Smooth muscle cell (in vitro differentiated cells): ENCODE measurements around the gene ZSCAN5B. TPM values are rescaled to one million over a fixed set of nuclear protein-coding genes. Genes with fewer than 3 reads are reported as not detected.
"Not testable (repeated sequence)": the region's sequence is repeated elsewhere in the genome, so short reads cannot be mapped to it uniquely, and the experiment has no call there.

Source experiments
- DNase-seq: peaks from one replicate; lab custom pipeline; 2025; ENCODE audit not compliant: unreplicated experiment; lab: John Stamatoyannopoulos, UW
- H2AFZ ChIP-seq: fragments of 200-600 bp; sonication (generic); 2 replicates; pipeline ENCODE4 v1.6.0; 2016; ENCODE audit warnings: antibody characterized with exemption, low read depth, mild to moderate bottlenecking
- H3F3A ChIP-seq: fragments of 200-600 bp; sonication (generic); 2 replicates; pipeline ENCODE4 v1.6.0; 2017; ENCODE audit warnings: antibody characterized with exemption, low read depth
- H3K27ac ChIP-seq: fragments of 200-600 bp; sonication (generic); 2 replicates; pipeline ENCODE4 v1.5.1; 2016; ENCODE audit warnings: low read depth, mild to moderate bottlenecking
- H3K27me3 ChIP-seq: fragments of 200-600 bp; sonication (generic); 2 replicates; pipeline ENCODE4 v1.6.1; 2016; ENCODE audit warnings: low read depth, mild to moderate bottlenecking
- H3K36me3 ChIP-seq: fragments of 200-600 bp; sonication (generic); 2 replicates; pipeline ENCODE4 v1.5.1; 2016; ENCODE audit warnings: low read depth
- H3K4me1 ChIP-seq: fragments of 200-600 bp; sonication (generic); 2 replicates; pipeline ENCODE4 v1.5.1; 2016; ENCODE audit warnings: low read depth
- H3K4me2 ChIP-seq: fragments of 200-600 bp; sonication (generic); 2 replicates; pipeline ENCODE4 v1.6.0; 2016; ENCODE audit warnings: mild to moderate bottlenecking
- H3K4me3 ChIP-seq: fragments of 200-600 bp; sonication (generic); 2 replicates; pipeline ENCODE4 v1.5.1; 2016; ENCODE audit warnings: mild to moderate bottlenecking
- H3K79me2 ChIP-seq: fragments of 200-600 bp; sonication (generic); 2 replicates; pipeline ENCODE4 v1.6.0; 2016; ENCODE audit warnings: low read depth, mild to moderate bottlenecking
- H3K9ac ChIP-seq: fragments of 200-600 bp; sonication (generic); 2 replicates; pipeline ENCODE4 v1.6.0; 2016; ENCODE audit warnings: low read depth
- H3K9me3 ChIP-seq: fragments of 200-600 bp; sonication (generic); replicated peaks from 2 replicates; pipeline ENCODE4 v1.5.1; 2016; ENCODE audit warnings: low read depth
- H4K20me1 ChIP-seq: fragments of 200-600 bp; sonication (generic); 2 replicates; pipeline ENCODE4 v1.6.0; 2016; ENCODE audit warnings: low read depth
- WGBS: methylation state at CpG from one replicate; pipeline ENCODE4 v1.1.7; 2016; ENCODE audit warnings: low lambda C conversion rate; 5-methylcytosine and 5-hydroxymethylcytosine counted together
- polyA plus RNA-seq: library from polyadenylated mRNA; unstranded; fragments of >200 nt; fragmentation: Nextera tagmentation; extraction: Ambion mirVana; gene quantifications from 2 replicates; pipeline ENCODE4 v1.2.1, GENCODE V29; 2016
- total RNA-seq: library from RNA; depleted of rRNA; stranded (reverse); fragments of >200 nt; gene quantifications from 2 replicates; pipeline ENCODE4 v1.2.3, GENCODE V29; 2014
- TF ChIP-seq, protein P1 (sequence below): fragments of 200-600 bp; sonication (generic); IDR thresholded peaks from 2 replicates; pipeline ENCODE4 v1.5.1; 2017; ENCODE audit warnings: borderline replicate concordance, mild to moderate bottlenecking, antibody characterized with exemption; ENCODE audit not compliant: insufficient read depth, poor library complexity, severe bottlenecking

Gene ZSCAN5B
- total and polyA plus RNA-seq, 2 experiments from 2014 or later = 0.19 TPM; not detected in 1

DNA sequence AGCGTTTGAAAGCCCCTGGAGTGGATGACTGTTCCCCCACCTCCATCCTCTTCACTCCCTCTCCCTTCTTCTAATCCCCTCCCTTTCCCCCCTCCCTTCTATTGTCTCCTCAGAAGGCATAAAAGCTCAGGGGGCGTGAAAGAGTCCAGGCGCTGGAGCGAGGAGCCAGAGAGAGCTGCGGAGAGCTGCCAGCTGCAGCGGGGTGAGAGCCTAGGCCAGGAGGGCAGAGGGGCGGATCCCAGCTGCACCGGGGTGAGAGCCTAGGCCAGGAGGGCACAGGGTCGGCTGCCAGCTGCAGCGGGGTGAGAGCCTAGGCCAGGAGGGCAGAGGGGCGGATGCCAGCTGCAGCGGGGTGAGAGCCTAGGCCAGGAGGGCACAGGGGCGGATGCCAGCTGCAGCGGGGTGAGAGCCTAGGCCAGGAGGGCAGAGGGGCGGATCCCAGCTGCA lies 21.7 kb downstream of the ZSCAN5B start, which contains the start of gene GALP:
GALP (plus strand) TSS at position 148 of the 447 bp plus-strand sequence. CDS start 1,101 bp downstream, outside the sequence.
- H3F3A ChIP-seq, H2AFZ ChIP-seq, H3K36me3 ChIP-seq, H3K9ac ChIP-seq, H3K79me2 ChIP-seq, H3K27ac ChIP-seq, H3K4me3 ChIP-seq, H3K4me1 ChIP-seq, H4K20me1 ChIP-seq, DNase-seq, H3K27me3 ChIP-seq, H3K4me2 ChIP-seq, H3K9me3 ChIP-seq: not testable (repeated sequence)
- WGBS = 62% methylated on average over 11 of the region's 15 CpGs

DNA sequence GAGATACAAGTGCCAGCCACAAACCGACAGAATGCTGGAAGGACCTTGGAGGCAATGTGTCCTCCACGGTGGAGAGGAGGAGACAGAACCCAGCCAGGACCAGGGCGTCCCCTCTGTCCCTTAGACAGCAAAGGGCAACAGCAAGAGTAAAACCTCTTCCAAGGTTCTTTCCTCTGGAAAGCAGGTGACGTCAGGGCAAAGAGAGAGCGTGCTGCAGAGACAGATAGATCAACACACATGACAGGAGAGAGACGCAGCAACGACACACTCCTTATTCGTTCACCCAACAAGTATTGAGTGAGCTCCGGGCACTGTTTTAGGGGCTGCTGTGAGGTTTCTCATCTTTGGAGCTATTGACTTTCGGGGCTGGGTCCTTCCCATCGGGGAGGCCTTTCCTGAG lies 23.0 kb downstream of the ZSCAN5B start:
- no peaks in the 10 kb centered on the region for H3K36me3 ChIP-seq
- WGBS = 78% methylated on average over 11 of the region's 11 CpGs

DNA sequence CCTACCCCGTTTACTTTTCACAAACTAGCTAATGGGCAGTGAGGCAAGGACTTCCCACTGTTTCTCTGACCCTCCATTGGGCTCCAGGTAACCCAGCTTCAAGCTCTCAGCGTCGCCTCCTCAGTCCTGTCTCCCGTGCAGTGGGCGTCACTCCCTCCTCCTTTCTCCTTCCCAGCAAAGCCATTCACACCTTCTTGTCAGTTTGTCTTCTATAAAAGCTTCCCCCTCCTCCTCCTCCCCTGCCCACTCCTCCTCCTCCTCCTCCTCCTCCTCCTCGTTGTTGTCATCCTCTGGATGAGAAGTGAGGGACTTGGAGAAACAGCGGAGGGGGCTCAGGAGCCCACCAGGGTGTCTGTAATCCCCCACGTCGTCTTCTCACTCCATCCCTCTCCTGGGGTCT lies 23.5 kb downstream of the ZSCAN5B start:
- H3K36me3 ChIP-seq = no peaks in the 10 kb centered on the region
- H3K27me3 ChIP-seq = no peaks in the 10 kb centered on the region
- peaks cover 4% of the 10 kb centered on the region for H3K4me1 ChIP-seq
- no peaks in the 10 kb centered on the region for H3K79me2 ChIP-seq
- 39% methylated on average over 8 of the region's 9 CpGs for WGBS
- no peaks in the 10 kb centered on the region for H3K9me3 ChIP-seq
- H3F3A ChIP-seq = no peaks in the 10 kb centered on the region
- H3K4me3 ChIP-seq = no peak overlapping the region
- TF ChIP-seq, protein P1, sequence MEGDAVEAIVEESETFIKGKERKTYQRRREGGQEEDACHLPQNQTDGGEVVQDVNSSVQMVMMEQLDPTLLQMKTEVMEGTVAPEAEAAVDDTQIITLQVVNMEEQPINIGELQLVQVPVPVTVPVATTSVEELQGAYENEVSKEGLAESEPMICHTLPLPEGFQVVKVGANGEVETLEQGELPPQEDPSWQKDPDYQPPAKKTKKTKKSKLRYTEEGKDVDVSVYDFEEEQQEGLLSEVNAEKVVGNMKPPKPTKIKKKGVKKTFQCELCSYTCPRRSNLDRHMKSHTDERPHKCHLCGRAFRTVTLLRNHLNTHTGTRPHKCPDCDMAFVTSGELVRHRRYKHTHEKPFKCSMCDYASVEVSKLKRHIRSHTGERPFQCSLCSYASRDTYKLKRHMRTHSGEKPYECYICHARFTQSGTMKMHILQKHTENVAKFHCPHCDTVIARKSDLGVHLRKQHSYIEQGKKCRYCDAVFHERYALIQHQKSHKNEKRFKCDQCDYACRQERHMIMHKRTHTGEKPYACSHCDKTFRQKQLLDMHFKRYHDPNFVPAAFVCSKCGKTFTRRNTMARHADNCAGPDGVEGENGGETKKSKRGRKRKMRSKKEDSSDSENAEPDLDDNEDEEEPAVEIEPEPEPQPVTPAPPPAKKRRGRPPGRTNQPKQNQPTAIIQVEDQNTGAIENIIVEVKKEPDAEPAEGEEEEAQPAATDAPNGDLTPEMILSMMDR = no peak
- H3K9ac ChIP-seq = no peak overlapping the region
- no peak overlapping the region for H3K4me2 ChIP-seq
- no peaks in the 10 kb centered on the region for H4K20me1 ChIP-seq
- no peak overlapping the region for H3K27ac ChIP-seq
- H2AFZ ChIP-seq = no peak overlapping the region
- DNase-seq = no peak

More for the DNA sequence above, 23.0 kb downstream of the ZSCAN5B start:
- no peak overlapping the region for H2AFZ ChIP-seq
- no peaks in the 10 kb centered on the region for H3K9me3 ChIP-seq
- TF ChIP-seq, protein P1 = no peak
- no peak for DNase-seq
- H3K27ac ChIP-seq = no peak overlapping the region
- H4K20me1 ChIP-seq = no peaks in the 10 kb centered on the region
- no peak overlapping the region for H3K4me3 ChIP-seq
- H3F3A ChIP-seq = no peaks in the 10 kb centered on the region
- no peak overlapping the region for H3K9ac ChIP-seq
- no peaks in the 10 kb centered on the region for H3K79me2 ChIP-seq
- no peaks in the 10 kb centered on the region for H3K27me3 ChIP-seq
- H3K4me2 ChIP-seq = no peak overlapping the region
- peaks cover 4% of the 10 kb centered on the region for H3K4me1 ChIP-seq

DNA sequence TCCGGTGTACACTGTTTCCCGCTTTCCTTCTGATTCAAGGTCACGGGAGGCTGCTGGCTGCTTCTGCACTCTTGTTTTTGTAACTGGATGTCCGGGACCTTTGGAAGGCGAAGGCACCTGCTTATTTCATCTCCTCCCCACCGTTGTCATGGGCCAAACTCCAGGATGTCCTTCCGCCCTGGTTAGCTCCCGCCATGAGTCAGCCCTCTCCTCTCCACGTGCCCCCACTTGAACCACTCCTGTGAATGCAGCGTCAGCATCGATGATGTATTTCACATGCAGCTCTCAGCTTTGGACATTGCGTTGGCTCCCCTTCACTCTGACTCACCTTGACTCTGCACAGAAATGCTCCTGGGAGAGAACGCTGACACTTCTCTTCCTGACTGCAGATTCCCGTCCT lies 27.3 kb downstream of the ZSCAN5B start:
- 82% methylated on average over 14 of the region's 14 CpGs for WGBS
- H3K9me3 ChIP-seq = no peaks in the 10 kb centered on the region
- DNase-seq = no peak

More for the DNA sequence above, 27.3 kb downstream of the ZSCAN5B start:
- TF ChIP-seq, protein P1 = no peak
- Histone ChIP-seq H4K20me1 (no peaks in the 10 kb centered on the region), H3K79me2 (no peaks in the 10 kb centered on the region), H3K27ac (no peak overlapping the region), H3K4me2 (no peak overlapping the region), H3F3A (no peaks in the 10 kb centered on the region), H3K27me3 (no peaks in the 10 kb centered on the region), H3K9ac (no peak overlapping the region), H3K4me3 (no peak overlapping the region), H2AFZ (no peak overlapping the region), H3K36me3 (no peaks in the 10 kb centered on the region), H3K4me1 (peaks cover under 1% of the 10 kb centered on the region)
